ENCODE results near the gene FAM227B.

The FAM227B gene

GRCh38 chr15:49441816-49442215 lies 178.8 kb downstream of the FAM227B start:
- ChIA-PET CTCF (no interaction called here), POLR2A (no interaction called here)
- TF ChIP-seq ELF4 (IDR thresholded peaks at IDR 0.05): no peak
- TF ChIP-seq LEF1 (IDR thresholded peaks at IDR 0.05; ENCODE audit: borderline replicate concordance): no peak
- TF ChIP-seq HDGF (IDR thresholded peaks at IDR 0.05; ENCODE audit: borderline replicate concordance): no peak
- TF ChIP-seq NFRKB (IDR thresholded peaks at IDR 0.05): no peak
- TF ChIP-seq SUZ12 (IDR thresholded peaks at IDR 0.05): no peak
- no peak for TF ChIP-seq FOXA1 (IDR thresholded peaks at IDR 0.05)
- DNase-seq (ENCODE audit: extremely low spot score): no peak

- TF ChIP-seq NFRKB (IDR thresholded peaks at IDR 0.05) (no peak), TARDBP (IDR thresholded peaks at IDR 0.05) (no peak), FOXK2 (IDR thresholded peaks at IDR 0.05) (no peak), CTBP1 (IDR thresholded peaks at IDR 0.05; ENCODE audit: borderline replicate concordance) (no peak), BHLHE40 (IDR thresholded peaks at IDR 0.05; ENCODE audit: borderline replicate concordance) (no peak), ELF4 (IDR thresholded peaks at IDR 0.05) (no peak), PKNOX1 (IDR thresholded peaks at IDR 0.05) (no peak), ARNT (IDR thresholded peaks at IDR 0.05) (no peak), FOXM1 (IDR thresholded peaks at IDR 0.05; ENCODE audit: borderline replicate concordance) (no peak), ZNF384 (IDR thresholded peaks at IDR 0.05) (no peak), HDGF (IDR thresholded peaks at IDR 0.05; ENCODE audit: borderline replicate concordance) (no peak), SUZ12 (IDR thresholded peaks at IDR 0.05) (no peak), FOXA1 (IDR thresholded peaks at IDR 0.05) (no peak), L3MBTL2 (conservative IDR thresholded peaks at IDR 0.05) (no peak), SP1 (IDR thresholded peaks at IDR 0.05) (no peak), LEF1 (IDR thresholded peaks at IDR 0.05; ENCODE audit: borderline replicate concordance) (no peak)
- DNase-seq (ENCODE audit: extremely low spot score): no peak
- ChIA-PET CTCF (no interaction called here), POLR2A (no interaction called here)
These were observed 179.3 kb downstream of the FAM227B start for GRCh38 chr15:49441356-49441755.

GRCh38 chr15:49439678-49440395 lies 180.8 kb downstream of the FAM227B start:
- CTCF ChIA-PET: no interaction called here
- no peak for TF ChIP-seq L3MBTL2 (conservative IDR thresholded peaks at IDR 0.05)
- no peak for TF ChIP-seq PKNOX1 (IDR thresholded peaks at IDR 0.05)
- TF ChIP-seq LEF1 (IDR thresholded peaks at IDR 0.05; ENCODE audit: borderline replicate concordance): no peak
- TF ChIP-seq ZNF384 (IDR thresholded peaks at IDR 0.05): no peak
- TF ChIP-seq ARNT (IDR thresholded peaks at IDR 0.05): no peak
- no peak for TF ChIP-seq NFRKB (IDR thresholded peaks at IDR 0.05)
- no peak for TF ChIP-seq TARDBP (IDR thresholded peaks at IDR 0.05)
- no peak for TF ChIP-seq BHLHE40 (IDR thresholded peaks at IDR 0.05; ENCODE audit: borderline replicate concordance)
- POLR2A ChIA-PET: no interaction called here
- no peak for DNase-seq (ENCODE audit: extremely low spot score)

- no peak for DNase-seq (ENCODE audit: extremely low spot score)
- ChIA-PET CTCF (no interaction called here), POLR2A (no interaction called here)
- no peak for TF ChIP-seq L3MBTL2 (conservative IDR thresholded peaks at IDR 0.05)
- no peak for TF ChIP-seq SP1 (IDR thresholded peaks at IDR 0.05)
These were observed 181.5 kb downstream of the FAM227B start for GRCh38 chr15:49438962-49439631.

- POLR2A ChIA-PET: no interaction called here
- DNase-seq (ENCODE audit: extremely low spot score): no peak
- TF ChIP-seq CTBP1 (IDR thresholded peaks at IDR 0.05; ENCODE audit: borderline replicate concordance) (no peak), SUZ12 (IDR thresholded peaks at IDR 0.05) (no peak)
- CTCF ChIA-PET: no interaction called here
These were observed 183.9 kb downstream of the FAM227B start for GRCh38 chr15:49436751-49437150.

- CTCF ChIA-PET: interaction anchor here (0.6 kb wide), 1 partner anchor 151 kb away, joined by 5 read pairs; no protein-coding TSS in a partner anchor
These were observed 185.4 kb downstream of the FAM227B start for GRCh38 chr15:49435174-49435573.

More at GRCh38 chr15:49435174-49435573, 185.4 kb downstream of the FAM227B start:
- POLR2A ChIA-PET: no interaction called here
- TF ChIP-seq TARDBP (IDR thresholded peaks at IDR 0.05) (no peak), L3MBTL2 (conservative IDR thresholded peaks at IDR 0.05) (no peak), HDGF (IDR thresholded peaks at IDR 0.05; ENCODE audit: borderline replicate concordance) (no peak), SUZ12 (IDR thresholded peaks at IDR 0.05) (no peak), LEF1 (IDR thresholded peaks at IDR 0.05; ENCODE audit: borderline replicate concordance) (no peak), NFRKB (IDR thresholded peaks at IDR 0.05) (no peak), FOXM1 (IDR thresholded peaks at IDR 0.05; ENCODE audit: borderline replicate concordance) (no peak), BHLHE40 (IDR thresholded peaks at IDR 0.05; ENCODE audit: borderline replicate concordance) (no peak), FOXK2 (IDR thresholded peaks at IDR 0.05) (no peak), ARNT (IDR thresholded peaks at IDR 0.05) (no peak), CTBP1 (IDR thresholded peaks at IDR 0.05; ENCODE audit: borderline replicate concordance) (no peak), FOXA1 (IDR thresholded peaks at IDR 0.05) (no peak), PKNOX1 (IDR thresholded peaks at IDR 0.05) (no peak), ELF4 (IDR thresholded peaks at IDR 0.05) (no peak), ZNF384 (IDR thresholded peaks at IDR 0.05) (no peak), SP1 (IDR thresholded peaks at IDR 0.05) (no peak)
- DNase-seq (ENCODE audit: extremely low spot score): no peak
